GM18951 (cell line): Measurements from ENCODE around the gene GPC1.

Experiments
- POLR2A ChIP-seq: IDR thresholded peaks from 4 replicates; pipeline ENCODE4 v1.6.1; 2011; ENCODE audit warnings: mild to moderate bottlenecking; ENCODE audit not compliant: insufficient read length, insufficient read depth; ENCODE audit errors: extremely low read depth
- in situ Hi-C: fragments of 300-500 bp; cut with MboI; formaldehyde crosslinking; loops from one replicate; pipeline ENCODE4 v1.12.0; 2022; ENCODE audit warnings: low sequenced_read_pairs, mixed read lengths, inconsistent platforms; ENCODE audit not compliant: unreplicated experiment

The GPC1 gene

GRCh38 chr2:240458044-240458899 is 22.8 kb downstream of the GPC1 start:
- no peak for TF ChIP-seq POLR2A
- in situ Hi-C loops, result no loop called here

GRCh38 chr2:240458900-240459391 is 23.5 kb downstream of the GPC1 start:
- in situ Hi-C loops, result no loop called here
- no peak for TF ChIP-seq POLR2A

- no peak for TF ChIP-seq POLR2A
- in situ Hi-C loops, result no loop called here
These were observed 24.2 kb downstream of the GPC1 start for GRCh38 chr2:240459401-240460252.

- no peak for TF ChIP-seq POLR2A
- in situ Hi-C loops, result no loop called here
These were observed 24.8 kb downstream of the GPC1 start for GRCh38 chr2:240460253-240460711.

GRCh38 chr2:240460781-240461431 is 25.4 kb downstream of the GPC1 start:
- in situ Hi-C loops, result no loop called here

GRCh38 chr2:240461471-240462072 is 26.1 kb downstream of the GPC1 start:
- in situ Hi-C loops, result no loop called here
- TF ChIP-seq POLR2A, result no peak

More at GRCh38 chr2:240460781-240461431, 25.4 kb downstream of the GPC1 start:
- TF ChIP-seq POLR2A, result no peak

GRCh38 chr2:240462073-240462706 is 26.7 kb downstream of the GPC1 start:
- TF ChIP-seq POLR2A, result no peak
- in situ Hi-C loops, result no loop called here

- TF ChIP-seq POLR2A, result no peak
- in situ Hi-C loops, result no loop called here
These were observed 27.3 kb downstream of the GPC1 start for GRCh38 chr2:240462707-240463273.

GRCh38 chr2:240463274-240463865 is 27.9 kb downstream of the GPC1 start:
- no peak for TF ChIP-seq POLR2A
- in situ Hi-C loops, result no loop called here

GRCh38 chr2:240463866-240464481 is 28.5 kb downstream of the GPC1 start:
- in situ Hi-C loops, result no loop called here
- TF ChIP-seq POLR2A, result no peak
